GM21423 (cell line): ENCODE measurements around the gene DMRT2.

Source experiments
- ATAC-seq: cut with Tn5 transposase; IDR thresholded peaks from one replicate; pipeline ENCODE4 v1.9.1; 2021; ENCODE audit warnings: mild to moderate bottlenecking, moderate library complexity; ENCODE audit not compliant: unreplicated experiment

The DMRT2 gene

DNA sequence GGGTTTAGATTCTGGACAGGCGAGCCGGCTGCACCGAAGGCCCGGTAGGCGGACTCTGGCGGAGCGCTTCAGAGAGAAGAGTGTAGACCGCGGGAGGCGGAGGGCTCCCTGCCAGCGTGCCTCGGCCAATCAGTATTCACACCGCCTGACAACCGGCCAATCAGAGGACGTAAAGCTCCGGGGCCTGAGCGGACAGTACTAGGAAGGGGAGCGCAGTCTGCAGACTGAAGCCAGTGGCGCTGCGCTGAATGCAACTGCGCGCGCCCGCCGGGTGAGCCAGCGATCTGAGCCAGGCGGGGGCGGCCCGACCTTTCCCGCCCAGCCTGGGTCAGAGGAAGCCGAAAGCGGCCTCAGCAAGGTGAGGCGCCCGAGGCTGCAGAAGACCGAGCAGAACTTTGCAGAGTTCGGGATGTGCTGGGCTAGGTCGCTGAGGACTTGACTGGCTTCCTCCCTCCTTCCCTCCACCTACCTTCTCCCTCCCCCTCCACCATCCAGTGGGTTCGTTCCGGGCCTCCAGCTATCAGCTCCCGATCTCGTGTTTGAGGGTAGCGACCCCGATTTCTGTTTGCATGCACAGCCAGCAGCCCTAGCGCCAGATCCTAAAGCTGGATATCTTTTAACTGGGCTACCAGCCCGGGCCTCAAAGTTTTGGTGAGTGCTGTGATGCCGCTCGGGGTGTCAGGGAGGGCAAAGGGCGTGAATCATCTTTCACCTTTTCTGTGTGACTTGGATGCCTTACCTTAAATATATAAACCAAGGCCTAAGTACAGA lies at the start of gene DMRT2:
DMRT2 (plus strand) TSS at position 233 of the 771 bp plus-strand sequence. CDS start 1,257 bp downstream, outside the sequence.
- peak; percentile 58 for ATAC-seq

DNA sequence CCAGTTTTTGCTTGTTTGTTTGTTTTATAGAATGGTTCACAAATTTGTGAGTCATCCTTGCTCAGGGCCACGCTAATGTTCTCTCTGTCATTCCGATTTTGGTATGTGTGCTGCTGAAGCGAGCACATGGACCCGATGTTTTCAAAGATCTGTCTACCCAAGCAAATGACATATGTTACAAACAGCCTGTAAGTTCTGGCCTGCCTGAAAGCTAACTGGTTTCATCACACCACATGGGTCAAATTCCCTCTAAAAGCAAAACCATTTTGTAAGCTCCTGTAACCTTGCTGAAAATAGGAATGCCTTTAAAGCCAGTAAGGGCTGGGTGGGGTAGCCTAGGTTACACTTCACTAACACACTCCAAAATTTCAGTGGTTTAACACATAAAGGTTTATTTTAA lies 48.3 kb upstream of the DMRT2 start:
- no peak for ATAC-seq

DNA sequence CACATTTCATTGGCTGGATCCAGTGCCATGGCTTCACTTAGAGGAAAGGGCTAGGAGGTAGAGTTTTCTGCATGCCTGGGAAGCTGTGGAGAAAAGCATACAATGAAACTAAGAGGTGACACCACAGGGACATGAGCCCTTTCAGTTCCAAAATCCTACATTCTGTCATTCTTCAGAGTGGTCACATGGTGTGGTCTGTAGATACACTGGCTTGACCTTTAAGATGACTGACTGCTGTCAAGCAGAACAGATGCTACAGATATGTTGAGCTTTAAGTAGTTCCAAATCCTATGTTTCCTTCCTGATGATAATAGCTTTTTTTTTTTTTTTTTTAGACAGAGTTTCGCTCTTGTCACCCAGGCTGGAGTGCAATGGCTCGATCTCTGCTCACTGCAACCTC lies 47.5 kb upstream of the DMRT2 start:
- ATAC-seq, result no peak

DNA sequence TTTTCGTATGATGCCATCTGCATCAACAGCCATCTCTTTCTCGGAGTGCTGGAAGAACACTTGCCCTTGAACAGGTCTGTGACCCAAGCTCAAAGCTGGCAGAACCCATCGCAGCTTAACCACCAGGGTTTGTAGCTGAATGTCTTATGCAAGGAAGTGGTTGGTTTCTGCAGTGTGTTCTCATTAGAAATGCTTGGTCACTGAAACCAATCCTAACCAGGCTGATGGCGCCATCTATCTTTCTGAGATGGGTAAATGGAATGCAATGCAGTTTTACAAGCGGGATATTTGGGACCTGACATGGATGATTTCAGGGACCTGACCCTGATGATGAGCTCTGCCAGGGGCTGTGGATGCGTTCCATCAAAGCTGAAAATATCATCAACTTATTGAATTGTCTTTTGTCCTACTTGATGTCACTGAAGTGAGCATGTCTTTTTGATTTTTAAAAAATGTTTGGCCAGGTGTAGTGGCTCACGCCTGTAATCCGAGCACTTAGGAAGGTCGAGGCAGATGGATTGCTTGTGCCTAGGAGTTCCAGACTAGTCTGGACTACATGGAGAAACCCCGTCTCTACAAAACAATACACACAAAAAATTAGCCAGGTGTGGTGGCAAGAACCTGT lies 45.0 kb upstream of the DMRT2 start:
- peak; percentile 51 for ATAC-seq

DNA sequence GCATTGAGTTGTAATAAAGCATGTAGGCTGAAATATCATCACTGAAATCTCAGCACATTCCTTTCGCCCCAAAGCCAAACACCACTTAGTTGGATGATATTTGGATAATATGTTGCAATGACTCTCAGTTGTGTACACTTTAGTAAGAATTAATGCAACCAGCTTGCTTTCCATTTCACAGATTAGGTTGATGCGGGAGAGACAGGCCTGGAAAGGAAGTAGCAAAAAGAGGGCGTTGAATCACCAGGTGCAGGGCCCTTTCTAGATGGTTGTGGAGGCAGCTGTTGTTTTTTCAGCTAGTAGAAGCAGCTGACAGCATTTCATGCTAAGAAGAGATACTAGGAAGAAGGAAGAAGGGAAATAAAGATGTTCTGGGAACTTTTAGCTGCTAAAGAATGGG lies 42.8 kb upstream of the DMRT2 start:
- ATAC-seq, result no peak

DNA sequence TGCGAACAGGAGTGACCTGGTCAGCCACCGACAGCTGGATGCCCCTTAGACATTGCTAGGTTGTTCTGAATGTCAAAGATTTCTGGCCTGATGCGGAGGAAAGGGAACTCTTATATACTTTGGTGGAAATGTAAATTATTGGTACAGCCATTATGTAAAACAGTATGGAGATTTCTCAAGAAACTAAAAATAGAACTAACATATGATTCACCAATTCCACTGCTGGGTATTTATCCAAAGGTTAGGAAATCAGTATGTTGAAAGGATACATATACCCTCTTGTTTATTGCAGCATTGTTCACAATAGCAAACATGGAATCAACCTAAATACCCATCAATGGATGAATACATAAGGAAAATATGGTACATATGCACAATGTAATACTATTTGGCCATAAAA lies 41.9 kb upstream of the DMRT2 start:
- ATAC-seq, result no peak

DNA sequence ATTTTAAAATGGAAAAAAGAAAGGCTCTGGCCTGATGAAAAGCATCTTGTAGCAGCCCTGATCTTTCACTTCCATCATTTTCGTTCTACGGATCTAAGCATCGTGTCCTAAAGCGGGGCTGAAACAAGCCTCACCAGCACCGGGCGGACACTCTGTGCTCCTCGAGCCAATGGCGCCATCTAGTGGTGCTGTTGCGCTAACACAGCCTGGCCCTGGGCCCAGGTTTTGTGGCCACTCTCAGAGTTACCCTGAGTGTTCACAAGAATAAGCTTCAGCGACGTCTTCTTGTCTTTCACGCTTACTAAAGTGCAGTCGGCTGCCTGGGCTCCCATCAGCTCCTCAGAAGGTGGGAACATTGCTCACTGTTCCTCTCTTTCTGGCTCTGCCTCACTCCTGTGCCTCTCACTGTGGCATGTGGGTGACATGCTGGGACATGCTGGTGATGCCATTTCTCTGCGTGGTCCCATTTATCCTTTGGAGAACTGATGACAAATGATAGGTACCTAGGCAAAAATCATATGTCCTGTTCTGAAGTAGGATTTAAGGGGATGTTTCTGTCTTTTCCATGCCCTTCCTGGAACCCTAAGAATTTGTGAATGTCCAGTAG lies 41.0 kb upstream of the DMRT2 start:
- ATAC-seq, result peak; percentile 96

DNA sequence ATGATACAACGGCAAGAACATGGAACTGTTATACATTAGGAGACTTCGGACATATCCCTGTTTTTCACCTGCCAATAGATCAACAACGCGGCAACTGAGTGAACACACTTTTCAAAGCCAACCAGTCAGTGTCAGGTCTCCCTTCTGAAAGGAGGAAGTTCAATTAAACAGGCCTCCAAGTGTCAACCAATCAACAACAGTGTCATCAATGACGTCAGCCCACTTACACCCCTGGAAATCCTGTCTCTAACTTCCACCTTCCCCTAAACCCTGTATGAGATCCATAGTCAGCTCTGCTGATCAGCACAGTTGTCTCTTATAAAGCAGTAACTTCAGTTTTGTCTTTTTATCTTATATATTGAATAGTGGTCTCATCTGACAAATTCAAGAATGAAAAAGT lies 37.1 kb upstream of the DMRT2 start:
- ATAC-seq, result no peak

DNA sequence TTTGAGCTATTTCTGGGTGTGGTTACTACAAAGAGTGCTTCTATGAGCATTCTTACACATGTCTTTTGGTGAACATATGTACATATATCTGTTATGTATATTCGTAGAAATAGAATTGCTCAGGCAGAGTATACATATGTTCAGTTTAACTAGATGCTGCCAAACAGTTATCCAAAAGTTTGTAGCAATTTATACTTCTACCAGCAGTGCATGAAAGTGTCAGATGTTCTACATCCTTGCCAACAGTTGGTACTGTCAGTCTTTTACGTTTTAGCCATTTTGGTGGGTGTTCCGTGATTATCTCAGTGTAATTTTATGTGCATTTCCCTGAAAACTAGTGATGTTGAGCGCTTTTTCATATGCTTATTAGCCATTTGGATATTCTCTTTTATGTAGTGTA lies 35.9 kb upstream of the DMRT2 start:
- ATAC-seq, result no peak

DNA sequence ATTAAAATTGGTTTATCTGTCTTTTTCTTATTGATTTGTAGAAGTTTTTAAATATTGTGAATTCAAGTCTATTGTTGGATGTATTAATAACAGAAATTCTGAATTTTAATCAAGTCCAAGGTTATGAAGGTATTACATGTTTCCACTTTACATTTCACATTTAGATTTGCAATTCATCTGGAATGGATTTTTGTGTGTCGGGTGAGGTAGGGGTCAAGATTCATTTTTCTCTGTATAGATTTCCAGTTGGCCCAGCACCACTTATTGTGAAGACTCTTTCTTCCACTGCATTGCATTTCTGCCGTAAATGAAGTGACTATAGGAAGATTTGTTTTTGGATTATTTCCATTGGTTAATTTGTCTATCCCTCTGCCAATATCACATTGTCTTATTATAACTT lies 35.5 kb upstream of the DMRT2 start:
- no peak for ATAC-seq

DNA sequence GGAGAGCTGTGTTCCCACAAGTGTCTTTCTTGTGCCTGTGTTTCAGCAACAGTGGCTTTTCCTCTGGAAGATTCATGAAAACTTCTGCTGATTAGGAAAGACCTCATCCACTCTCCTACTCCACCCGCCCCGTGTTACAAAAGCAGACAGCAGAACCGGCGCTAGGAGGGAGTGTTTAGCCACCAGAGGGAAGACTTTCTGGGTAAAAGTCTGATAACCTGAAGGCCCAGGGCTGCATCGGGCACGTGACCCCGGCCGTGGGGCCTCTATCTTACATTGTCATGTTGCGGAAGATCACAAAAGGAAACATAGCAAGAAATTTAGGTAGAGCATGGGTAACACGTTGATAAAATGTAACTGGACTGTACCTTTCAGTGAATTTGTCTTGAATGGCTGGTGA lies 32.0 kb upstream of the DMRT2 start:
- ATAC-seq, result no peak

DNA sequence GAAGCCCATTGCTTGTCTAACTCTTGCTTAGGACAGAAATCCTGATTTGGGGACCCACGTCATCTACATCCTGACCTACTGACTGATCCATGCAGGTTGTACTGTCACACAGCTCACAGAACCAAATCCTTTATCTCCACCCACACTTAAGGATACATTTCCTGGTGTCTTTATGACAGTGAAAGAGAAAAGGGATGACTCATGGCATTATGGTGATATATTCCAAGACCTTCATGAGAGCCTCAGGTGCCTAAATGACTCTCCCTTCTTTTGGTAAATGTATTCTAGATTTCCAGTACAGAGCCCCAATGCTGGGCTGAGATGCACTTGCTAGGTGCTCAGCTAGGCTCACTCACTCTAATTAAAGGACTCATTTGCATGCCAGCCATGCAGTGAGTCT lies 26.0 kb upstream of the DMRT2 start:
- no peak for ATAC-seq

DNA sequence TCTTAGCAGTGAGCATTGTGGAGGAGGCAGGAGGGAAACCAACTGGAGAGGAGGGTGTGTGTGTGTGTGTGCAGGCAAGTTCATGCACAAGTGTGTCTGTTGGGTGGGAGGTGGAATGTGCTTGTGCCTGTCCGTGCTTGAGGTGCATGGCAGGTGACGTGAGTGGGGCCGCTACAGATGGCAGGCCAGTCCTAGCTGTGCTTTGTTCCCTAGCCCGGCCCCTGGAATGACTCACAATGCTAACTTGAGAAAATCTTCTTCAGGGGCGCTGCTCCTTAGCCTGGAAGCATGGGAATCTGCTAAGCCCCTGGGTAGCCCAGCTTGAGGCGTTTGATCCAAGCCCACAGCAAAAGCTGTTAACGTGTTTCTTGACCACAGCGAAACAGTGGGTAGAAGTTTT lies 25.0 kb upstream of the DMRT2 start:
- no peak for ATAC-seq

DNA sequence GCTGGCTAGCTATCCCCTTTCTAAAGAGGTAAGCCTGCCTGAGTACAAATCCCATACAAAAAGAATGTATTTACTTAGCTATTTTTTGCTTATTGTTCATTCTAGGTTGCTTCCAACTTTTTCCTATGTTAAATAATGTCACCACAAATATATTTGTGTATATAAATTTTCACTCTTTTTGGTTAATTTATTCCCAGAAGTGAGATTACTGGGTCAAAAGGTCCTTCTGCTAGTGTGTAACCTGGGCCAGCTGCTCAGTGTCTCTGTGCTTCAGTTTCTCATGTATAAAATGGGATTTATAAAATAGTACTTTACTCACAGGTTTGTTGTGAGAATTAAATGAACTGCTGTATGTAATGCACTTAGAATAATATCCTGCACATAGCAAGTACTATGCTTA lies 23.9 kb upstream of the DMRT2 start:
- no peak for ATAC-seq

DNA sequence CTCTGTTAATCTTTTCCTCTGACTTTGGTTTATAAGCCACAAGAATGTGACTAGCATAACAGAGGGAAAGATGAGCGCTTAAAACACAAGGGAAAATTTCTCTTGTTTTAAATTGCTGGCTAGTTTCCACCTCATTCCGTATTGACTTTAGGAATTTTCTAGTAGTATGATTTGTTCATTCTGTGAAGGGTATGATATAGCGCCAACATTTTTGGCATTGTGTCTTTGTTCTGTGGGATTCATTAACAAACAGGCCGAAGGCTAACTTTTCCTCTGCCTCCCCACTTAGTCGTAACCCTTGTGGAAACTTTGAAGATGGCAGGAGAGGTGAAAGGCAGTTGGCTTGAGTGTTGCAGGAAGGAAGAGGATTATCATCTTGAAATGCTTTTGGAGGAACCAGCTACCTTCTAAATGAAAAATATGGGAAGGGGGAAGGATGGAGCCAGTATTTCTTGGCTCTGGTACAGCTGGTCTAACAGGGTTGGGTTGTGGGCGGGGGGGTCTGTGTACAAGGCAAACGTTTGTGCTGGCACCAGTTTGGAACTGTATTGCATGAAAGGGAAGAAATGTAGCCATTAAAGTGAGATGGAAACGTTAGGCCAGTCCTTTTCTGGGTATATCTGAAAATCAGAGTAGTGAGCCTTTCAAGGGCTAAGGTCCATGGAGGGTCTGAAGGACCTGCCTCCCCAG lies 21.5 kb upstream of the DMRT2 start:
- ATAC-seq, result no peak

DNA sequence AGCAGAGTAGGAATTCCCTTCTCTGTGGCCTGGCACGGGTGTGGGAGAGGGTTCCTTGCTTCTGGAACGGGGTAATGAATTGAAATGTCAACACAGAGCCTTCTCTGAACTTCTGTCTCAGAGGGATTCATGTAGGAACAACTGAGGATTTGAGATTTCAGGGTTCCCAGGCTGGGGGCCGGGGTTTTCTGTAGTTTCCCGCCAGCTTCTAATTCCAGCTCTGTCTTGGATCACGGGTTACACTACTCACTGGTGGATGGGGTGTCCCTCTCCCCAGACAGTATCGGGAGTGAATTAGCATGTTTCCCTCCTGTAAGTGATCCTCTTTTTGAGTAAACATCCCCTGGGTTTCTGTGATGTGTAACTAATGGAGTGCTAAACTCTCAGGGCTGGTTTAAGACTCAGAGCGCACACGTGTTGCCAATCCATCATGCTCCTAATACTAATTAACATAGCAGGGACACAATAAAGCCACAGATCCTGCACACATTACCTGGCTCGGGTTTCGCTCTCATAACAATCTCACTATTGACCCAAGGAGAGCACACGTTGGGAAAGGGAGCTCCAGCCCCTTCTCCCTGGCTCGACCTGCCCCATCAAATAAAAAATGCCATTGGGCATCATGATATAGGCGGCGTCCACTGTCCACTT lies 18.1 kb upstream of the DMRT2 start:
- no peak for ATAC-seq

DNA sequence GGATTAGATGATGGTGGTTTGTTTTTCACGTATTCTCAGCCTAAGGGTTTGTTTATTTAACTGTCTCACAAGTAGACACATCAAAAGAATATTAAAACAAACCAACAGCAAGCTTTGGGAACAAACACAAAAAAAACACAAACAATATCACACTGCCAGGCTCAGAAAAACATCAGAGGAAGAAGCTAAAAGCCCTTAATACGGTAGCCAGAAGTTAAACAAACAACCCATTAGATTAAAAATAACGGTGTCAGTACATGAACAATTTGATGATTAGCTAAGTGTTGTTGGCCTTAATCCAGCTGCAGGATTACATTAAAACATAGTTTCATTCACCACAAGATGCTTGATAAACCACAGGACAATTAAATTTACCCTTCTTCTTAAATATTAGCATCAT lies 15.9 kb upstream of the DMRT2 start:
- no peak for ATAC-seq

DNA sequence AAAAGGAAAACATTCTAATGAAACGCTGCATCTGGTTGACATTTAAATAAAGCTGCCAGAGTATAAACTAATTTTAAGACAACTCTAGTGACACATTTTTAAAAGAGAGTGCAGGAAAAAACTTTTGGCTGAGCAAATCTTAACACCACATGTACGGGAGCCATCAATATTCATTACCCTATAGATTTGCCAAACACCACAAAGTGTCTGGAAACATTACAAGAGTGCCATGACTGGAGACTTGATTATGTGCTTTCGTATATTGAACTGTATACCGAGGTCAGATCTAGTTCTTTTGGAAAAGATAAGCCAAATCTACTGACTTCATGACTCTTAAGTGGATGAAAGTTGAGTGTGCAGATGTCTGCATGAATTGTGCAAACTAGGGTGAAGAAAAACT lies 10.6 kb upstream of the DMRT2 start:
- ATAC-seq, result no peak

DNA sequence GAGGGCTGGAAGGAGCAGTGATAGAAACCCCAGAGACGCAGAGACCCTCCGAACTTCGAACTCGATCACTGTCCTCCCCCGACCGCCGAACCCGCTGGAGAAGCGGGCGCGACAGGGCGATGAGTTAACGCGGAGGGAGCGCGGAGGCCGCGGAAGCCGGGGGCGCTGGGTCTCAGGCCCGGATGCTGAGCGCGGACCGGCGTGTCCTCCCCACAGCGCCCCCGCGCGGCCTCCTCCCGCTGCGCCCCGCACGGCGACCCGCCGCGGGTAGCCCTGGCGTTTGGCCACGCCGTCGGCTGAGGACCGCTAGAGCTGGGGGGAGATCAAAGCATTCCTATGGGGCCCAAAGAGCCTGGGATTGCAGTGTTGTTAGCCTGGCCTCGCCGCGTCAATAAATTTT lies 7.7 kb upstream of the DMRT2 start:
- no peak for ATAC-seq

DNA sequence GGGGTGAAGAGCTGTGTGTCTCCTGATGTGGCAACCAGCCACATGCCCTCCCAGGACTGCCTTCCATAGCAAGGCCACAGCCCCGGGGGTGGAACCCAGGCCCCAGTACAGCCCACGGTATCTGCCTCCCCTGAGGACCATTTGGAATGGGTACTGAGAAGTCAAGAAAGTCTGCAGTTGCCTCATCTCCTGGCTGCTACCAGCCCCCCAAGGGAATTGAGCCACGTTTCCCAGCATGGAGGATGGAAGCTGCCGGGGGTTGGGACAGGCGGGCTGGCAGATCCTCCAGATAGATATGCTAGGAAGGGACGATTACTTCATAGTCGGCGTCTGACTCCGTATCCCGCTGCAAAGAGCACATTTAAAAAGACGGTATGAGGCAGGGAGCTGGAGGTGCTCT lies 5.5 kb upstream of the DMRT2 start:
- no peak for ATAC-seq
